GM15510 (cell line): ENCODE results near the gene BLMH.

Source experiments
- POLR2A ChIP-seq: IDR thresholded peaks from 3 replicates; pipeline ENCODE4 v1.6.1; 2011; ENCODE audit warnings: borderline replicate concordance; ENCODE audit not compliant: insufficient read length; ENCODE audit errors: extremely low read depth

Gene BLMH

GRCh38 chr17:30291543-30292285 is at the start of gene BLMH:
Gene BLMH, minus strand, starts transcription at chr17:30291944. Its CDS starts 125 bp downstream, at chr17:30291819.
- peak; percentile 79 for TF ChIP-seq POLR2A

GRCh38 chr17:30340801-30341356 is 49.1 kb upstream of the BLMH start:
- no peak for TF ChIP-seq POLR2A

DNA sequence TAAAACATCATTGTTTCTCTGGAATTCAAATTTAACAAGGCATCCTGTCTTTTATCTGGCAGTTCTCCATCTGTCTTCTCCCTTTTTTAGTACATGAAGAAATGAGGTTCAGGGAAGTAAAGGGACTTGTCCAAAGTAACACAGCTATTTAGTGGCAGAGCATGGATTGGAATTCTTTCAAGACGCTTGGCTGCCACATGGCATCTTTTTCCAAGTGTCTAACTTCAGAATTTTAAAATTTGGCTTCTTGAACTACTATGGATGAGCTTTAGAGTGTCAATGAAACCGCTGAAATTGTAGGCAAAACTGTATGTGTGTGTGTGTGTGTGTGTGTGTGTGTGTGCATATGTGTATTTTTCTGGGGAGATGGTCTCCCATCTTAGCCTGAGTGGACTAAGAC is 47.3 kb upstream of the BLMH start:
- TF ChIP-seq POLR2A, result no peak

DNA sequence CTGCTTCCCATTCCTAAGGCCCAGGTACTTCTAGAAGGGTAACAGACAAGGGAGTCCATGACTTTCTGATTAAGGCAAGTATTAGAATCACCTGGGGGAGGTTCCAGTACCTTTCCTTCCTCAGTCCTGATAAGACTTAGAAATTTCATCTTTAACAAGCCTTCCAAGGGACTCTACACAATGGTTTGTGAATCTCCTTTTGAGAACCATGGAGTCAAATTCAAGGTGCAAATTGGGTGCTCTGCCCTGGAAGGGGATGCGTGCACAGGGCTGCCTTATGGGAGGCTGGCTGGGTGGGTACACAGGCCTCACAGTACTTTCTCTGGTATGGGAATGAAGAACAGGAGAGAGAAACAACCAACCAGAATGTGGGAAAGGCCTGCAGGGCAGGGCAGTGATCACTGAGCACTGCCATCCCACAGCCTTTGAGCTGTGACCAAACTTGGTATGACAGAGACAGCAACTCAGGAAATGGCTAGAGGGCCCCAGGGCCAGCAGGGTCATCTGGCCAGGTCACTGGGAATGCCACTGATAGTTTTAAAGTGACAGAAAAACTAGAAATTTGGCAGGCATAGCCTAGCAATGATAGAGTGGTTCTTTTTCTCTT is 45.8 kb upstream of the BLMH start:
- no peak for TF ChIP-seq POLR2A

- TF ChIP-seq POLR2A, result no peak
Observed at GRCh38 chr17:30336369-30337171, 44.8 kb upstream of the BLMH start.

- no peak for TF ChIP-seq POLR2A
Observed at GRCh38 chr17:30334421-30334820, 42.7 kb upstream of the BLMH start.

DNA sequence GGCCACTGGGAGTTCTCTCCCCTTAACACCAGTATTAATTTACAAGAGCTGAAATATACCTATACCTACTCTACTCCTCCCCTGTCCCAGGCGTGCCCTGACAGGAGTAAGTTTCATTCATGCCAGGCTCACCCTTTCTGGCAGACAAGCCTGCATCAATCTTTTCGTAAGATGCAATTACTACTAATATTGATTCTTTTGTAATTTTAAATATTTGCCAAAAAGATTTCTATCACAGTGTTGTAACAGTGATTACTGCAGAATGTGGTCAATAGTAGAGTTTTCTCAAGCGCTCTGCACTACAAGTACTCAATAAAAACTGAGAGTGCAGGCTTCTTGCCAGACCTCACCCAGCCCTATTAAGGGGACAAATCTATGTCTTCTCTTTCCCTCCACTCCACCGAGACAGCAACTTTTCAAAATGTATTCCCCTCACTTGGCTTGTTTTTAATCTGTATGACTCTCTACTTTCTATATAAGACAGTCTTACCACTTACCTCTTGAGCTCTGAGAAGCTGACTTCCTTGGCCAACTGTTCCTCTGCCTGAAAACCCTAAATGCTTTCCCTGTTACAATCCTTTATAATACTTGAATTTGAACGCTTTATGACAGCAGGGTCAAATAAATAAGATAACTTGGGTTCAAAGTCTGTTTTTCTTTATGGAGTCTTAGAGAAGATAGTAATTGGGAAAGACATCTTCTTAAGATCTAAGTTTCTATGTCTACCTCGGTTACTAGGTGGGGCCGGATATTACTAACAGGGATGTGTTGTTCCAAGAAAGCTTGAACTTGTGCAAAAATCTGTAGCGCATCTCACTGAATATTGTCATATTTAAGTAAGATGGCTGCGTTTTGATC is 42.0 kb upstream of the BLMH start, which contains the start of gene TMIGD1:
TSS of gene TMIGD1 (minus strand) at position 555 of the 858 bp plus-strand sequence. CDS start 1,924 bp downstream, outside the sequence.
- TF ChIP-seq POLR2A, result no peak

GRCh38 chr17:30332057-30332542 is 40.4 kb upstream of the BLMH start:
- TF ChIP-seq POLR2A, result no peak

DNA sequence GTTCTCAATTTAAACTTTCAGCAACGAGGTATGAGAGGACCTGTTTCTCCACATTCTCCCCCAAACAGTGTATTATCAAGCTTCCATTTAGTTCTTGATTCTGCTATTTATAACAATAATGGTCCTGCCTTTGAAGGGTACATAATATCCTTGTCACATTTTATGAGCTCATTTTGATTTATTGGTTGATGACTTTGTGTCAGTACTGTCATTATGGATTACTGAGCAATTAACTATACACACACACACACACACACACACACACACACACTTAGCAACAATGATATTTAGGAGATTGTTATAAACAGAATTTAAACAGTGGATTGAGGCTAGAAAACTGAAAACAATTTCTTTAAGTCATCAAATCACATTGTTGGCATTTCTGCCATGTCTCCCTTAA is 35.1 kb upstream of the BLMH start:
- no peak for TF ChIP-seq POLR2A

- TF ChIP-seq POLR2A, result no peak
Observed at GRCh38 chr17:30324723-30325122, 33.0 kb upstream of the BLMH start.

DNA sequence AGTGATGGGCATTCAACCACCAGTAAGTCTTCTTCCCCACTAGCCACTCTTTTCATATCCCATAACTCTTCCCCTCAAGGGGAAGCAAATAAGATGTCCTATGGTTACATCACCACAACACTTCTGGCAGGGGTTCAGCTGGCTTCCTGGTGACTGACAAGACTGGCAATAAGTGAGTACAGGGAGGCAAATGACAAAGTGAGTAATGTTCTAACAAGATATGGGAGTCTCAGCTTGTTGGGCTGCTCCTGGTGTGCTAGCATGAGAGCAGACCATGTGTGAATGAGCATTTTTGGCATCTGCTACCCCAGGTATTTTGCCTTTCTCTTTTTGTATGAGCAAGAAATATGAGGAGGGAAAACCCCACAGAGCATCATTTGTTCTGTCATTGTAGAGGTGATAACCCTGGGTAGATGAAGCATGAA is 32.2 kb upstream of the BLMH start:
- no peak for TF ChIP-seq POLR2A

- no peak for TF ChIP-seq POLR2A
Observed at GRCh38 chr17:30323262-30323894, 31.6 kb upstream of the BLMH start.

- no peak for TF ChIP-seq POLR2A
Observed at GRCh38 chr17:30321314-30321713, 29.6 kb upstream of the BLMH start.
